Myometrial cell (primary cell): ENCODE results near the gene CXCL10. TPM values are rescaled to one million over a fixed set of nuclear protein-coding genes. Genes with fewer than 3 reads are reported as not detected.

Experiments used
- total RNA-seq: library from RNA; depleted of rRNA; stranded (reverse); fragments of >200 nt; gene quantifications from 2 replicates; pipeline ENCODE4 v1.2.3, GENCODE V29; 2015

Gene CXCL10
- total RNA-seq, result not detected in 2 replicates

GRCh38 chr4:76023389-76023788, at the start of gene CXCL10:
TSS of gene CXCL10 (minus strand) at chr4:76023497. CDS start at chr4:76023431, 66 bp downstream.

DNA sequence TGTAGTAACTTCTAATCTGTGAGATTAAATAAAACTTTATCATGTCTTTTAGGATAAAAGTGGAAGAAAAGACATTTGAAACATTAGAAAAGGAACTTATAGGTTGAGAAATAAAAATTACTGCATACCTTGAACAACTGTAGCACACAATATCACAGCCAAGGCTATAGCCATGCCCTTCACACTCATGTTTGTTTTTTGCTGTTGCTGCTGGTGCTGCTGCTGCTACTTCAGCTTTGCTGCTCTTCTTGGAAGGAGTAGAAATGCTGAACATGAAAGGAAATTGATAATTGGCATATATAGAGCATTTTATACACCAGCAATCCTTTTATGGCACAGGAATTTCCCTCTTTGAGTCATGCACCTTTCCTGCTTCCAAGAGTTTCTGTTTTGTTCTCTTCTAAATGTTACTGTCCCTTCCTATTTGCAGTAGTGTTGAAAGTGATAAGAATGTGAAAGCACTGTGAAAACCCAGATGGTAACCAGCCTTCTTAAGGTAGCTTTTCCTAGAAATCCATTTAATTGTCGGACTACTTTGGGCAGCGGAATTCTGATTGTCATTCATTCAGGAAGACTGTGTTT, 12.6 kb upstream of the CXCL10 start, which contains the start of gene CXCL11:
Gene CXCL11 (minus strand): TSS at position 272 of the 582 bp plus-strand sequence. CDS start 83 bp downstream, at position 189.

DNA sequence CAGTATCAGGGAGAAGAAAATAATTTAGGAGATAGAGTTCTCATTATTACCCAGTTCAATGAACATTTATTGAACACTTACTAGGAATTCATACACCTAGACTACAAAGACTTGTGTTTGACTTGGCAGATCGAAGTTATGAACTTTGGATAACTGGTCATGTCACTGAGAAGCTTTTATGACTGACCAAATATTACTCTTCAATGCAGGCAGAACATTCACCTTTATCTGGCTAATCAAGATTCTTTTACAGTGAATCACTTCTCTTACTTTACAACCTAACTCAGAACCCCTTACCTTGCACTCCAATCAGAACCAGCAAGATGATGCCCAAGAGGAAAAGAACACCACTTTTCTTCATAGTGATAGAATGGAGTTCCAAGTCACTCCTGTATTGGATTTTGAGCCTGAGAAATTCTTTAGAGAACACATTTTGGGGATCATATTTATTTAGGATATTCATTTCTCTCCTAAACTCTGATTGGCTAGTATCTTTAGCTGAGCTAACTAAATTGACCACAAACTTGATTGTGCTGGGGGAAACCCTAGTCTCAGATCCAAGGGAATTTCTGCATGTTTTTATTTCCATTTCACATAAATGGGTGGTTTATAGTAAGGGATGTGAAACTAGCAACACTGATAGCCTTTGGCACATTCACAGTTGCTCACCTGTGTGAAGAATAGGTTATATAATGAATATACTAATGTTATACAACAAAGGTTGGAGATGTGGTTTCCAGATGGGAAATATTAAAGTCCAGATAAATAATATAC, 16.0 kb downstream of the CXCL10 start, which contains the start of gene CXCL9:
Gene CXCL9 (minus strand): TSS at position 421 of the 774 bp plus-strand sequence. CDS start 60 bp downstream, at position 361.

Other genes with a start within 250 kb of the CXCL10 start
- gene PPEF2, start 121.0 kb downstream of the CXCL10 start, total RNA-seq, result not detected in 2 replicates
- gene NAAA, start 82.5 kb downstream of the CXCL10 start, total RNA-seq, result 32.9 and 97.7 TPM in 2 replicates
- 21.6 and 25.3 TPM in 2 replicates for gene SDAD1, start 32.6 kb downstream of the CXCL10 start, total RNA-seq
- not detected in 2 replicates for gene CXCL9, start 16.0 kb downstream of the CXCL10 start, total RNA-seq
- gene CXCL11, start 12.6 kb upstream of the CXCL10 start, total RNA-seq, result not detected in 2 replicates
- gene ART3, start 51.2 kb upstream of the CXCL10 start, total RNA-seq, result not detected in 2 replicates
- 38.5 and 46.7 TPM in 2 replicates for gene NUP54, start 124.9 kb upstream of the CXCL10 start, total RNA-seq
- 115 and 135 TPM in 2 replicates for gene SCARB2, start 190.3 kb upstream of the CXCL10 start, total RNA-seq
- gene FAM47E, start 228.2 kb upstream of the CXCL10 start, total RNA-seq, result under 0.01 and 0.86 TPM in 2 replicates